ENCODE data around the gene CHST14.

Gene CHST14

DNA sequence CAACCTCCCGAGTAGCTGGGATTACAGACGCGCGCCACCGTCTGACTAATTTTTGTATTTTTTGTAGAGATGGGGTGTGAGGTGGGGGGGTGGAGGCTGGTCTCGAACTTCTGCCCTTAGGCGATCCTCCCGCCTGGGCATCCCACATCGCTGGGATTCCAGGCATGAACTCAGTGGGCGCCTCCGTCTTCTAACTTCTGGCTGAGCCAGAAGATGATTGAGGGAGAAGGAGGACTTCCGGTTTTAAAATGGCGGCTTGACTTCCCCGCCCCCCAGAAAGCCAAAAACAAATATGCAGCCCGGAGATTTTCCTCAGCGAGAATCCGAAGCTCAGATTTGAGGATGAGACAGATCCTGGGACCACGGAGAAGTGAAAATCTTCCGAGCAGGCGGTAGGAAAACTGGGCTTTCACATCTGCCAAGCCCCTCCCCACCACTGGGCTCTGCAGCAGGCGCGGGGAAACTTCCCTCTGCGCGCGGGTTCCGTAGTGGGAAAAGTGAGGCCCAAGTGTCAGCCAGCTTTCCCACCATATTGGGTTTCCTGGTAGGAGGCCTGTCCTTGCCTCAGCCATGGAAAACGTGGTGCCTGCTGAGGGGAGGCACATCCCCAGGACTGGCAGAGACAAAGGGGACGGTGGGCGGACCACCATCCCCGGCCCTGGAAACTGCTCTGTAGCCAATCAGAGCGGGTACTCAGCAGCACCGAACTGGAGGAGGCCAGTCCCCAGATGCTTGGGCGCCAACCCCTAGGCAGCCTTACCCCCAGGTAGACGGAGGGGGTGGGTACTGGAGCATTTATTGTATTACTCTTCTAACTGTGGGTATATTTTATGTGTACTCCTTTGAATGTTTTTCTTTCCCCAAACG lies 17.3 kb downstream of the CHST14 start:
- no peak for DNase-seq (ENCODE audit: low spot score)
- FAIRE-seq, result no peak

DNA sequence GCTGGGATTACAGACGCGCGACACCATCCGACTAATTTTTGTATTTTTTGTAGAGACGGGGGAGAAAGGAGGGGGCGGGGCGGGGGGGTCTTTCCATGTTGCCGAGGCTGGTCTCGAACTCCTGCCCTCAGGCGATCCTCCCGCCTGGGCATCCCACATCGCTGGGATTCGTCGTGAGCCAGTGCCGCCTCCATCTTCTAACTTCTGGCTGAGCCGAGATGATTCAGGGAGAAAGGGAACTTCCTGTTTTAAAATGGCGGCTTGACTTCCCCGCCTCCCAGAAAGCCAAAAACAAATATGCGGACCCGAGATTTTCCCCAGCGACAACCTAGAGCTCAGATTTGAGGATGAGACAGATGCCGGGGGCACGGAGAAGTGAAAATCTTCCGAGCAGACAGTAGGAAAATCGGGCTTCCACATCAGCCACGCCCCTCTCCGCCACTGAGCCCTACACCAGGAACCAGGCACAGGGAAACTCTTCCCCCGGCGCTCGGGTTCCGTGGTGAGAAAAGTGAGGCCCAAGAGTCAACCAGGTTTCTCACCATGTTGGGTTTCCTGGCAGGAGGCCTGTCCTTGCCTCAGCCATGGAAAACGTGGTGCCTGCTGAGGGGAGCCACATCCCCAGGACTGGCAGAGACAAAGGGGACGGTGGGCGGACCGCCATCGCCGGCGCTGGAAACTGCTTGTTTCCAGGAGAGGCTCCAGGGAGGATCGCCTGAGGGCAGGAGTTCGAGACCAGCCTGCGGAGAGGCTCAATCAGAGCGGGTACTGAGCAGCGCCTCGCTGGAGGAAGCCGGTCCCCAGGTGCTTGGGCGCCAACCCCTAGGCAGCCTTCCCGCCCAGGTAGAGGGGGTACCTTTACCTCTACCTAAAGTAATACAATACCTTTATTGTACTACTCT lies 18.7 kb downstream of the CHST14 start:
- FAIRE-seq, result no peak
- DNase-seq (ENCODE audit: low spot score), result no peak

GRCh38 chr15:40493089-40493840 lies 22.5 kb downstream of the CHST14 start:
- FAIRE-seq (no peak), DNase-seq (ENCODE audit: low spot score) (peak; percentile 13)

DNA sequence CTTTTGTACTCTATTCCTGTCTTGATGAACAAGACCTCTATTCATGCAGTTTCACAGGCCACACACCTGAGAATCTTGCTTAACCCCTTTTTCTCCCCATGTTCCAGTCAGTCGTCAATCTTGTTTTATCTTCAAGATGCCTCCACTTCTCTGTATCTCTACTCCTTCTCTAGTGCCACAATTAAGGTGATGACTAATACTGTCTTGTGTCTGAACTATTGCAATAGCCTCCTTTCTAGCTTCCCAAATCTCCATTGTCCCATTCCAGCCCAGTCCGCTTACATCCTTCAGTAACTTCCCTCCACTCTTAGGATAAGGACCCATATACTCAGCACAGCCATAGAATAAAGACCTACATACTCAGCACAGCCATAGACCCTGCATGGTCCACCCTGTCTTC lies 24.7 kb downstream of the CHST14 start:
- no peak for FAIRE-seq
- DNase-seq (ENCODE audit: low spot score), result no peak

DNA sequence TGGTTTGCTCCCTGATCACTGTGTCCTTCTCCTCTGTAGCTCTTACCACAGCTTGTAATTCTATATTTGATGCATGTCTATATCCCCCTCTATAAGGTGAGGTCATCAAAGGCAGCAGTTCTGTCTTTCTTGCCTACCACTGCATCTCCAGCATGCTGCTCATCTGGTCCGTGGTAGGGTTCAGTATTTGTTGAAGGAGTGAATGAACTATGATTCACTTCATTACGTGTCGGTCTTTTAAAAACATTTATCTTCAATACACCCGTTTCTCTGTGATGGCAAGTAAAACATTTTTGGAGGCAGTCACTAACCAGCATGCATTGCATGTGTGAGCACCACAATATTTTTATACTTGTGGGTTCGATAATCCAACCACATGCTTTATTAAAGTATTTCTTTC lies 27.6 kb downstream of the CHST14 start:
- FAIRE-seq (no peak), DNase-seq (ENCODE audit: low spot score) (peak; percentile 53)

DNA sequence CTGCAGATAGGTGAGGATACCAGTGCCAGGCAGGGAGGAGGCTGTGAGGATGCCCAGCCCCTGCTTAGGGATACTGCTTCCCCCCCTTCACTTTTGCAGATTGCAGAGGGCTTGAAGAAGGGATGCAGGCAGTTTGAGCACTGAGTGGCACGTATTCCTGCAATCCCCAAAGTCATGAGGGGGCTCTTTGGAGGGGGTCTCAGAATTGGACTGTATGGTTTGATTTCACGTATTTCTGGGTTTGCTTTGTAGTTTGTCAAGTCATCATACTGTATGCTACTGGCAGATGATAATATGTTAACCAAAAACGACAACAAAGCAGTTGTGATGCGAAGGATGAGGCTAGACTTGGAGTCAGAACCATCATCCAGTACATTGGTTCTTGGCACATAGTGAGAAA lies 28.1 kb downstream of the CHST14 start:
- DNase-seq (ENCODE audit: low spot score) (no peak), FAIRE-seq (no peak)

GRCh38 chr15:40499931-40500330 lies 29.1 kb downstream of the CHST14 start:
- FAIRE-seq, result no peak
- DNase-seq (ENCODE audit: low spot score), result no peak

DNA sequence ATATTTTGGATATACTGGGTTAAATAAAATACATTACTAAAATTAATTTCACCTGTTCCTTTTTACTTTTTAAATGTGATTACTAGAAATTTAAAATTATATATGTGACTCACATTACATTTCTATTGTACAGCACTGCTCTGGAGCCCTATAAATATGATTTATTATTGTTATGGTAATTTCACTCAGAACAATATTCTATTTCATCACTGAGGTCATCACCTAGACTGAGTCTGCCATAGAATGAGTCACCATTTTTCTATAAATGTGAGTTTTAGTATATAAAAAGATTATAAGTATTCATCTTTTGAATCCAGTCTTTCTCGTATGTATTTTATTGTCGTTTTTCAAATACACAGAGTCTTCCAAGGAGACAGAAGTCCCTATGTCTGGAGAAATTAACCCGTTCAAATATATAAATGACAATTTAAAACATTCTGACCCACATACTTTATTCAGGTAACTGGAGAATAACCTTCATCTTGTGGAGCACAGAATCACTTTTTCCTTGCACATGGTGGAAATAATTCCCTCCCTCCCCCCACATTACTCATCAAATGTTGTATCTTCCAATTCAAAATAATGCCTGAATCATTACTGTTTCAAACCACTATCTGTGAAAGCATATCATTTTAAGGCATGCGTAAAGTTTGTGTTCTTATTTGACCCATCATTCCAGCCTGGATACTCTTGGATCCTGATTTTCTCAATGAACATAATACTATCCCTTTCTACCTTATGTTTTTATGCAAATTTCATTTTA lies 30.0 kb downstream of the CHST14 start:
- FAIRE-seq (no peak), DNase-seq (ENCODE audit: low spot score) (no peak)

GRCh38 chr15:40501487-40501886 lies 30.7 kb downstream of the CHST14 start:
- DNase-seq (ENCODE audit: low spot score), result peak; percentile 46
- no peak for FAIRE-seq

- peak; percentile 9 for DNase-seq (ENCODE audit: low spot score)
- no peak for FAIRE-seq
These were observed 36.3 kb downstream of the CHST14 start for GRCh38 chr15:40506964-40507571.

- no peak for DNase-seq (ENCODE audit: low spot score)
- no peak for FAIRE-seq
These were observed 37.4 kb downstream of the CHST14 start for GRCh38 chr15:40508216-40508615.

- FAIRE-seq, result no peak
- no peak for DNase-seq (ENCODE audit: low spot score)
These were observed 39.4 kb downstream of the CHST14 start for GRCh38 chr15:40510201-40510600.

DNA sequence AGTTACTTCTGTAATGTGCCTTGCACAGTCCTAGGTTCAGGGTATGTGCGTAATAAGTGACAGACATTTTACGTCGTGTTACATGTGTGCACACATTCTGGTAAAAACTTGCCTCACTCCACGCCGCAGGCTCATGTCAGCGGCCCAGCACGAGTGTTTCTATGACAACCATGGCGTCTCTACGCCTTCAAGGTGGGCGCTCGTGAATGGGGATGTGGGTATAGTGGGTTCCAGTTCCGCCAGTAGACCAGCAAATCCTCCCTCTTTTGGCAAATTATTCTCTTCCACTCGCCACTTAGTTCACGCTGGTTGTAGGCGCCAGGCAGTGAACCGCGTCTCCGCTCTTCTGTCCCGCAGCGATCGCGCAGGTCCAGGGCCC lies 40.3 kb downstream of the CHST14 start:
- no peak for DNase-seq (ENCODE audit: low spot score)
- no peak for FAIRE-seq

DNA sequence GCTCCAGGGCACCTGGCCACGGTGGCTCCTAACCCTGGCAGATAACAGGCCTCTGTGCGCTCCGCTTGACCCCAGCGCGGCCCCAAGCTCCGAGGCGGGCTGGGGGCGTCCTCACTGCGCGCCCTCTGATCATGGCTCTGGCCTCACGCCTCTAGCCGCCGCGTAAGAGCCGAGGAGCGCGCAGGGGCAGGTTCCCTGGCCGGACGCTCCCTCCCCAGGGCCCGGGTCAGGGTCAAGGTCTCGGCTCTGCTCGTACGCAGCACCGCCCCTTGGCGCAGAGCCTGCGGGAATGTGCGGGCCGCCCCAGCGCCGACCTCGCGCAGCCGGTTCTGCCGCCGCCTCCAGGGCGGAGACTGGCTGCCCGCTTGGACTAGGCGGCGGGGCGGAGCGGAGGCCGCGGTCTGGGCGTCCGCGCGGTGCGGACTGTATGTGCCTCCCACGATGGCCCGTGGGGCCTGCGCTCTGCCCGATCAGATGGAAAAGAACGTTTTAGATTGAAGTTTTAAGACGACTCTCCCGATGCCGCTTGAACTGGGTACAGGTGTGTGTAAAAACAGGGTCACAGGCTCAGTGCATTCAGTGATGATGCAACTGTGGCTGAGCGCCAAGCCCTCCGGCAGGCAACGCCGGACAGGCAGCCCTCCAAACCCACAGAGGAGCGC lies 40.8 kb downstream of the CHST14 start:
- DNase-seq (ENCODE audit: low spot score) (no peak), FAIRE-seq (no peak)

- DNase-seq (ENCODE audit: low spot score) (no peak), FAIRE-seq (no peak)
These were observed 41.7 kb downstream of the CHST14 start for GRCh38 chr15:40512440-40512839.

- FAIRE-seq, result no peak
- no peak for DNase-seq (ENCODE audit: low spot score)
These were observed 42.8 kb downstream of the CHST14 start for GRCh38 chr15:40513609-40514008.

DNA sequence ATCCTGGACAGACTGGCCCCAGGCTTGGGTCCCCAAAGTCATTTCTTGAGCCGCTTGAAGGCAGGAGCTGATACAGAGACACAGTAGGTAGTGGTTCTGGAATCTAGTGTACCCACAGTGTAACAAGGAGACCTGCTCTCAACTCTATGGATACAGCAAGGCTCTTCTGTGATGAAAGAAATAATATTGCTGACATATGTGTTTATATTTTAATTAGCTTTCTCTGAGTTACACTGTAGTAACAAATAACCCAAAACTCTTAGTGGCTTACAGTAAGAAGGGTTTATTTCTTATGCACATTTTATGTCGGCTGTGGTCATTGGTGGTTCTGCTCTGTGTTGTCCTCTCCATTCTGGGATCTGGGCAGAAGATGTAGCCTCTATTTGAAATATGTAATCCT lies 45.5 kb downstream of the CHST14 start:
- DNase-seq (ENCODE audit: low spot score), result no peak
- no peak for FAIRE-seq

Data from RCC 7860 (cell line).